Neural cell (in vitro differentiated cells): ENCODE data around the gene STARD13.

Source experiments
- EP300 ChIP-seq: fragments of 450-650 bp; conservative IDR thresholded peaks from 2 replicates; pipeline ENCODE4 v1.6.1; 2014; ENCODE audit warnings: antibody characterized with exemption, mild to moderate bottlenecking, moderate library complexity; ENCODE audit not compliant: poor library complexity, severe bottlenecking
- EZH2 ChIP-seq: fragments of 200-600, 300-800 bp; shearing (Covaris generic), sonication (generic); IDR thresholded peaks from 2 replicates; pipeline ENCODE4 v1.6.1; 2014; ENCODE audit warnings: antibody characterized with exemption, low read length, borderline replicate concordance, mild to moderate bottlenecking; ENCODE audit not compliant: insufficient read depth, poor library complexity, severe bottlenecking
- MXI1 ChIP-seq: fragments of 450-650 bp; conservative IDR thresholded peaks from 2 replicates; pipeline ENCODE4 v1.6.1; 2014; ENCODE audit warnings: antibody characterized with exemption, mild to moderate bottlenecking; ENCODE audit not compliant: poor library complexity, severe bottlenecking
- POLR2AphosphoS5 ChIP-seq: IDR thresholded peaks from 2 replicates; pipeline ENCODE4 v1.6.1; 2012
- RAD21 ChIP-seq: fragments of 450-650 bp; conservative IDR thresholded peaks from 2 replicates; pipeline ENCODE4 v1.6.1; 2014; ENCODE audit warnings: antibody characterized with exemption, mild to moderate bottlenecking, moderate library complexity
- TAF1 ChIP-seq: IDR thresholded peaks from 2 replicates; pipeline ENCODE4 v1.6.1; 2012; ENCODE audit warnings: low read depth
- TF ChIP-seq, protein P1 (sequence below): fragments of 450-650 bp; IDR thresholded peaks from 2 replicates; pipeline ENCODE4 v1.5.1; 2014; ENCODE audit warnings: antibody characterized with exemption, mild to moderate bottlenecking, moderate library complexity; ENCODE audit not compliant: poor library complexity, severe bottlenecking
- TF ChIP-seq, protein P2 (sequence below): IDR thresholded peaks from 2 replicates; pipeline ENCODE4 v1.6.1; 2012; ENCODE audit warnings: borderline replicate concordance

DNA sequence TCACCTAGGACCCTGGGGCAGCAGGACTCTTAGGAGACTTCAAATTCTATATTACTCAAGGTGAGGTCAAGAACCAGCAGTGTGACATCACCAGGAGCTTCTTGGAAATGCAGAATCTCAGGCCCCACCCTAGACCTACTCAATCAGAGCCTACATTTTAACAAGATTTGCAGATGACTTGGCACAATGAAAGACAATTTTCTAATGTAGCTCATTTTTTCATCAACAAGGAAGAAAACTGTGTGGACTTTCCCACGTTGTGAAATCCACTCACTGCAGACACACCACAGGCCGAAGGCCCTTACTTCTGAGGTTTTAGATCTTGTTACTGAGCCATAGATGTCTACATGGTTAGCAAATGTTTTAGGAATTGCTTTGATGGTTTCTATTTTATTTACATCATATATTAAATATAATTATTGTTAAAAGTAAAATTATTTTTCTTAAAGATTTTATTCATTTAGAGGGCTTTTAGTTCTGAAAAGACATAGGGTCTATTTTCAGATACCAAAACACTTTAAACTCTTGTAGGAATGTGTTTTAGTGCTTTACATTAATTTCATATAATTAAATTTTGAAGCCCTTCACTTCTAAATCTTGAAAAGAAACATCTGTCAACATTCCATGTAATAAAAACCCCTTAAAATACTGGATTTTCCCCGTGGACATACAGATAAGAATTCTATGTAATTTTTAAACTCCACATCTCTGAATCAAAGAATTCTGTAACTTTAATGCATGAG is 18.5 kb upstream of the STARD13 start:
- TF ChIP-seq, protein P1, sequence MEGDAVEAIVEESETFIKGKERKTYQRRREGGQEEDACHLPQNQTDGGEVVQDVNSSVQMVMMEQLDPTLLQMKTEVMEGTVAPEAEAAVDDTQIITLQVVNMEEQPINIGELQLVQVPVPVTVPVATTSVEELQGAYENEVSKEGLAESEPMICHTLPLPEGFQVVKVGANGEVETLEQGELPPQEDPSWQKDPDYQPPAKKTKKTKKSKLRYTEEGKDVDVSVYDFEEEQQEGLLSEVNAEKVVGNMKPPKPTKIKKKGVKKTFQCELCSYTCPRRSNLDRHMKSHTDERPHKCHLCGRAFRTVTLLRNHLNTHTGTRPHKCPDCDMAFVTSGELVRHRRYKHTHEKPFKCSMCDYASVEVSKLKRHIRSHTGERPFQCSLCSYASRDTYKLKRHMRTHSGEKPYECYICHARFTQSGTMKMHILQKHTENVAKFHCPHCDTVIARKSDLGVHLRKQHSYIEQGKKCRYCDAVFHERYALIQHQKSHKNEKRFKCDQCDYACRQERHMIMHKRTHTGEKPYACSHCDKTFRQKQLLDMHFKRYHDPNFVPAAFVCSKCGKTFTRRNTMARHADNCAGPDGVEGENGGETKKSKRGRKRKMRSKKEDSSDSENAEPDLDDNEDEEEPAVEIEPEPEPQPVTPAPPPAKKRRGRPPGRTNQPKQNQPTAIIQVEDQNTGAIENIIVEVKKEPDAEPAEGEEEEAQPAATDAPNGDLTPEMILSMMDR, result no peak
- TF ChIP-seq TAF1 (no peak), EZH2 (no peak), RAD21 (no peak), MXI1 (no peak), EP300 (no peak), POLR2AphosphoS5 (no peak)
- TF ChIP-seq, protein P2, sequence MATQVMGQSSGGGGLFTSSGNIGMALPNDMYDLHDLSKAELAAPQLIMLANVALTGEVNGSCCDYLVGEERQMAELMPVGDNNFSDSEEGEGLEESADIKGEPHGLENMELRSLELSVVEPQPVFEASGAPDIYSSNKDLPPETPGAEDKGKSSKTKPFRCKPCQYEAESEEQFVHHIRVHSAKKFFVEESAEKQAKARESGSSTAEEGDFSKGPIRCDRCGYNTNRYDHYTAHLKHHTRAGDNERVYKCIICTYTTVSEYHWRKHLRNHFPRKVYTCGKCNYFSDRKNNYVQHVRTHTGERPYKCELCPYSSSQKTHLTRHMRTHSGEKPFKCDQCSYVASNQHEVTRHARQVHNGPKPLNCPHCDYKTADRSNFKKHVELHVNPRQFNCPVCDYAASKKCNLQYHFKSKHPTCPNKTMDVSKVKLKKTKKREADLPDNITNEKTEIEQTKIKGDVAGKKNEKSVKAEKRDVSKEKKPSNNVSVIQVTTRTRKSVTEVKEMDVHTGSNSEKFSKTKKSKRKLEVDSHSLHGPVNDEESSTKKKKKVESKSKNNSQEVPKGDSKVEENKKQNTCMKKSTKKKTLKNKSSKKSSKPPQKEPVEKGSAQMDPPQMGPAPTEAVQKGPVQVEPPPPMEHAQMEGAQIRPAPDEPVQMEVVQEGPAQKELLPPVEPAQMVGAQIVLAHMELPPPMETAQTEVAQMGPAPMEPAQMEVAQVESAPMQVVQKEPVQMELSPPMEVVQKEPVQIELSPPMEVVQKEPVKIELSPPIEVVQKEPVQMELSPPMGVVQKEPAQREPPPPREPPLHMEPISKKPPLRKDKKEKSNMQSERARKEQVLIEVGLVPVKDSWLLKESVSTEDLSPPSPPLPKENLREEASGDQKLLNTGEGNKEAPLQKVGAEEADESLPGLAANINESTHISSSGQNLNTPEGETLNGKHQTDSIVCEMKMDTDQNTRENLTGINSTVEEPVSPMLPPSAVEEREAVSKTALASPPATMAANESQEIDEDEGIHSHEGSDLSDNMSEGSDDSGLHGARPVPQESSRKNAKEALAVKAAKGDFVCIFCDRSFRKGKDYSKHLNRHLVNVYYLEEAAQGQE, result no peak
